Measurements from ENCODE around the gene LTV1.
A peak's percentile ranks its signal among the peaks of the same experiment; 100 is the strongest.
"Not testable (repeated sequence)": the region's sequence is repeated elsewhere in the genome, so short reads cannot be mapped to it uniquely, and the experiment has no call there.

The LTV1 gene, protein sequence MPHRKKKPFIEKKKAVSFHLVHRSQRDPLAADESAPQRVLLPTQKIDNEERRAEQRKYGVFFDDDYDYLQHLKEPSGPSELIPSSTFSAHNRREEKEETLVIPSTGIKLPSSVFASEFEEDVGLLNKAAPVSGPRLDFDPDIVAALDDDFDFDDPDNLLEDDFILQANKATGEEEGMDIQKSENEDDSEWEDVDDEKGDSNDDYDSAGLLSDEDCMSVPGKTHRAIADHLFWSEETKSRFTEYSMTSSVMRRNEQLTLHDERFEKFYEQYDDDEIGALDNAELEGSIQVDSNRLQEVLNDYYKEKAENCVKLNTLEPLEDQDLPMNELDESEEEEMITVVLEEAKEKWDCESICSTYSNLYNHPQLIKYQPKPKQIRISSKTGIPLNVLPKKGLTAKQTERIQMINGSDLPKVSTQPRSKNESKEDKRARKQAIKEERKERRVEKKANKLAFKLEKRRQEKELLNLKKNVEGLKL

DNA sequence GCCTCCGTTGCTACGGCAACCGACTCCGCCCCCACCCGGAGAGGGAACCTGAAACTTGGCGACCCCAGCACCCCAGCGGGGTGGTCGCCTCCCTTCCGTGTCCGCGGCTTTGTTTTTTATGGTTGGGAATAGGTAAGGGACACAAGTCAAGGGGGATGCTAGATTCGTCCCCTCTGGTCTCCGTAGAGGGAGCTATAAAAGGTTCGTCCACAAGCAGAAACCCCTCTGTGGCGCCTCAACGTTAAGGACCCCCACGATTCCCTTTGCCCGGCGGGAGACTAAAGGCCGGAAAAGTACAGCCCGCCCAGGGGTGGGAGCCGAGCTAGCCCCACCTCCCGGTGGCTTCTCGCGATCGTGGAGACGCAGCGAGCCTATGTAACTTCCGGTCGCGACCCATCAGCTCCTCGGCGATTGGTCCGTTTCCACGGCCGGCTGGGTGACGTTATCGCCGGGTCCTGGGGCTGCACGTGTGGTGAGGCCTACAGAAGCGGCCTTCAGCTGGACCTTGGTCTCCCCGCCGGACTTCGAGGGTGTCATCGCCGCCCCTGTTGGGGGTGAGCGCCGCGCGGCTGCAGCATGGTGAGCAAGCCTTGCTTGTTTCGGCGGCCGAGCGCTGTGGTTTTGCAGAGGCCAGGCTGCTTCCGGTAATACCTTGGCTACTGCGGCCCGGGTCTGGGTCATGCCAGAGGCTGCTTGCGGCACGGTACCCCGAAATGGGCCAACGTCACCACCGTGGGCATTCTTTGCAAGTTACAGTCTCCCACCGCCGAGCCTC lies at the start of gene LTV1:
Gene LTV1 (plus strand): TSS at position 437 of the 775 bp plus-strand sequence. CDS start 140 bp downstream, at position 577.
- peak; percentile 90 to 91 for DNase-seq (ENCODE audit: low read depth in 2 of 2)

DNA sequence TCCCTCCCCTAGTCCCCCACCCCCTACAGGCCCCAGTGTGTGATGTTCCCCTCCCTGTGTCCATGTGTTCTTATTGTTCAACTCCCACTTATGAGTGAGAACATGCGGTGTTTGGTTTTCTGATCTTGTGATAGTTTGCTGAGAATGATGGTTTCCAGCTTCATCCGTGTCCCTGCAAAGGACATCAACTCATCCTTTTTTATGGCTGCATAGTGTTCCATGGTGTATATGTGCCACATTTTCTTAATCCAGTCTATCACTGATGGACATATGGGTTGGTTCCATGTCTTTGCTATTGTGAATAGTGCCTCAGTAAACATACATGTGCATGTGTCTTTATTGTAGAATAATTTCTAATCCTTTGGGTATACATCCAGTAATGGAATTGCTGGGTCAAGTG lies 46.6 kb upstream of the LTV1 start:
- not testable (repeated sequence) for DNase-seq (ENCODE audit: low read depth in 2 of 2)

DNA sequence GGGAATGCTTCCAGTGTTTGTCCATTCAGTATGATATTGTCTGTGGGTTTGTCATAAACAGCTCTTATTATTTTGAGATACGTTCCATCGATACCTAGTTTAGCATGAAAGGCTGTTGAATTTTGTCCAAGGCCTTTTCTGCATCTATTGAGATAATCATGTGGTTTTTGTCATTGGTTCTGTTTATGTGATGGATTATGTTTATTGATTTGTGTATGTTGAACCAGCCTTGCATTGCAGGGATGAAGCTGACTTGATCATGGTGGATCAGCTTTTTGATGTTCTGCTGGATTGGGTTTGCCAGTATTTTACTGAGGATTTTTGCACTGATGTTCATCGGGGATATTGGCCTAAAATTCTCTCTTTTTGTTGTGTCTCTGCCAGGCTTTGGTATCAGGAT lies 44.7 kb upstream of the LTV1 start:
- not testable (repeated sequence) for DNase-seq (ENCODE audit: low read depth in 2 of 2)

DNA sequence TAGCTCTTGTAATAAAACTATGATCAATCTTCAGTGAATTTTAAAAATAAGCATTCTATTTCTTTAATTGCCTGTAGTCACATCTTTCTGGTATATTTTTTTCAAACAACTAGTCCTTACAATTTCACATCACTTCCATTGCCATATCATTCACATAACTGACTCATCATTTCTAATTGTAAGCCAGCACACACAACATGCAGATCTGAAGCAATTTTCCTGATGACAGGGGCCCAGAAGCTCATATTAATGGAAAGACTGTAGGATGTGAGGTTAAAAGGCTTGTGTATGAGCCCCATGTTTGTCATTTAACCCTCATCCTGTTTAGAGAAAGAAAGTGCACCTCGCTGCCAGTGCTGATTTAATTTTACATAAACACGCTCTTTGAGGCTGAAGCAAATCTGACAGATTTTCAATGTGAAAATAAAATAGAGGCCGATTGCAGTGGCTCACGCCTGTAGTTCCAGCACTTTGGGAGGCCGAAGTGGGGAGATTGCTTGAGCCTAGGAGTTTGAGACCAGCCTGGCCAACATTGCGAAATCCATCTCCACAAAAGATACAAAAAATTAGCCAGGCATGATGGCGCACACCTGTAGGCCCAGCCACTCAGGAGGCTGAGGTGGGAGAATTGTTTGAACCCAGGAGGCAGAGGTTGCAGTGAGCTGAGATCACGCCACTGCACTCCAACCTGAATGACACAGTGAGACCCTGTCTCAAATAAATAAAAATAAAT lies 40.1 kb upstream of the LTV1 start:
- no peak for DNase-seq (ENCODE audit: low read depth in 2 of 2)

DNA sequence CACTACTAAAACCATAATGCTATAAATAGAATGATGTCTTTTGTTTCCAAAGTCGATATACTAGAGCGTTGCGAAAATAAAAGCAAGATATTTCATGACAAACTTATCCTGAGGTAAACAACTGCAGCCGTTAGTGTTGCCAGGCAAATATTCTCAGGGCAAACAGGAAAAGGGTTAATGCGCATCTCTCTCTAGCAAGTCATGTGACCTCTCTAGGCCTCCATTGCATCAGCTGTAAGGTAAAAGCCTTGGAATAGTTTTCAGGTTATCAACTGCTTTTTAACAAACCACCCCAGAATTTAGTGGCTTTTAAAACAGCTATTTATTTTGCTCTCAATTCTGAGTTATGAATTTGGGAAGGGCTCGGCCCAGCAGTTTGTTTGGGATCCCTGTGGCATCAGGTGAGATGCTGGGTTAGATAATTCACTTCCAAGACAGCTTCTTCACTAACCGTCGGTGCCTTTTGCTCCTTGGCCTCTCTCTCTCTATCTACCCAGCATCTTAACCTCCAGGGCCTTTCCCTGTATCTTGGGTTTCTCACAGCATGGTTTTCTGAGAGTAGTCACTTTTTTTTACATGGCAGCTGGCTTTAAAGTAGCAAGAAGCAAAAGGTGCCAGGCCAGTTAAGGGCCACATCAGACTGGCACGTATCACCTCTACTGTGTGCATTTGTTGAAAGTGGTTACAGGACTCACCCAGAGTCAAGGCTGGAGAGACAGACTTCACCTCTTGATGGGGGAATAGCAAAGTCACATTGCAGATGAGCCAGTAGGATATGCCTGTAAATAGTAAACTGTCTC lies 39.2 kb upstream of the LTV1 start:
- no peak for DNase-seq (ENCODE audit: low read depth in 2 of 2)

DNA sequence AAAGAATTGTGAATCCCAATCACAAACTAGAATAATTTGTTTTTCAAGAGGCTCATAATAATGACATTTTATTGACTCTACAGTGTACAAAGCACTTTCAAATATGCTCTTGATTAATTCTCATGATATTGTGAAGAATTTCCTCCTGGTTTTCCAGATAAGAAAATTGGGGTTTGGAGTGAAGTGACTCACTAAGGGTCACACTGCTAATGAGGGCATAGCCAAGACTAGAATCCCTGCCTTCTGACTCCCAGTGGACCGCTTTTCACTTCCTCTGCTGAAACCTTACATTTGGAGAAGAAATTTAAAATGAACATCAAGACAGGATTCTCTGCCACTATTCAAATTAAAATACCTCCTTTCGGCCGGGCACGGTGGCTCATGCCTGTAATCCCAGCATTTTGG lies 38.3 kb upstream of the LTV1 start:
- no peak for DNase-seq (ENCODE audit: low read depth in 2 of 2)

DNA sequence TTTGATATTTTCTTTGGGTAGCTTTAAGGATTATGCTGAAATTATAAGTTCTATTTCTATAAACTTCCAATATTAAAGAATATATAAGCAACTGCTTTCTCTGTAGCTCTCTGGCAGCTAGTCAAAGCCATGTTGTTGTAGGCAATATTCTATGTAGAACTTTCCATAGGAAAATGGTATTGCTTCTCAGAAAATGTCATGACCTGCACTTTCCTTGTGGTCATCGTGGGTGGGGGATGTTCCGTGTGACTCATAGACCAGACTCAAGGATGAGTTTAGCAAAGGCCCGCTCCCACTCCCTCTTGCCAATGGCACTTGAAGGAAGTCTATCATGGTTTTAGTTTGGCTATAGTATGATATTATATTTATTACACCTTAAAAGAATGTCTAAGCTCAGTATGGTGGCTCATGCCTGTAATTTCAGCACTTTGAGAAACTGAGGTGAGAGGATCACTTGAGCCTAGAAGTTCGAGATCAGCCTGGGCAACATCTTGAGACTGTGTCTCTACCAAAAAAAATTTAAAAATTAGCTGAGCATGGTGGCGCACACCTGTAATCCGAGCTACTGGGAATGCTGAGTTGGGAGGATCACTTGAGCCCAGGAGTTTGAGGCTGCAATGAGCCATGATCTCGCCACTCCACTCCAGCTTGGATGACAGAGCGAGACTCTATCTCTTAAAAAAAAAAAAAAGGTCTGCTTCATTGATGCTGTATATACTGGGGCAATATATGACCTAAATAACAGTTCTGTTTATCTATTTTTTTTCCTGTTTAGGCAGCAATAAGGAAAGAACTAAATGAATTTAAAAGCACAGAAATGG lies 36.6 kb upstream of the LTV1 start:
- DNase-seq (ENCODE audit: low read depth in 2 of 2), result peak; percentile 74 to 77

DNA sequence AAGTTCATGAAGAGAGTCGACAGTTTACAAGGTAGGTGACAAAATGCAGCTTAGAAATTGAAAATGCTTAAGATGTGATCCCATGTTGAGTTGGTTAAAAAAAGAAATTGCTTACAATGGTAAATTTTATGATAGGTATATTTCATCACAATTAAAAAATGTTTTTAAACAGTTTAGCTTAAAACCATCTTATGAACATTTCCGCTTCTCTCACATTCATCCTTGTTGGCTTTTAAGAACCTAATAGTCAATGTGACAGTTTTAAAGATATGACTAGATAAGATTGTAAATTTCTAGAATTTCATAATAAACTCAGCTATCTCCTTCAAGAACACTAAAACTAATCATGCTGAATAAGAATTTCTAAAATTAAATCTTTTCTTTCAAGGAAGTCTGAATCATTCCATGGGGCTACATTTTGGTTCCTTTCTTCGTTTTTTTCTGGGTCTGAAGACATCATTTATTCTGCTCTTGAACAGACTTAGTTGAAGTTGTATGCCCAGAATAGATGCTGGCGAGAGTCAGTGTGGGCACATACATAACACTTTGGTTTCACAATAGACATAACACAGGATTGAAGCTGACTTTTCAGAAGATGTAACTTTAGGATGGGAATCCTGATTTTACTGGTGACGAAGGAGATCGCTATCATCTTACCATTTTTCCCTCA lies 35.9 kb upstream of the LTV1 start:
- no peak for DNase-seq (ENCODE audit: low read depth in 2 of 2)

DNA sequence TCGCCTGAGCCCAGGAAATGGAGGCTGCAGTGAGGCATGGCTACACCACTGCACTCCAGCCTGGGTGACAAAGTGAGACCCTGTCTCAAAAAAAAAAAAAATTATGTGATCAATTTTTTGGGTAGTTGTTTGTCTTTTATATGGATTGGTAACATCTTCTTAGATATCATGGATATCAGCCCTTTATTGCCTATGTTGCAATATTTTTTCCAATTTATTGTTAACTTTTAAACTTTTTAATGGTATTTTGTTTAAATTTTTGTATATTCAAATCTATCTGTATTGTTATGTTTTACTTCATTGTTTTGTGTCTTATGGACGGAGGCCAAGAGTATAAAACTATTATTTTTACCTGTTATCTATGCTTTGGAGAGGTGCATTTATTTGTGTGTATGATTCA lies 32.4 kb upstream of the LTV1 start:
- DNase-seq (ENCODE audit: low read depth in 2 of 2), result no peak

DNA sequence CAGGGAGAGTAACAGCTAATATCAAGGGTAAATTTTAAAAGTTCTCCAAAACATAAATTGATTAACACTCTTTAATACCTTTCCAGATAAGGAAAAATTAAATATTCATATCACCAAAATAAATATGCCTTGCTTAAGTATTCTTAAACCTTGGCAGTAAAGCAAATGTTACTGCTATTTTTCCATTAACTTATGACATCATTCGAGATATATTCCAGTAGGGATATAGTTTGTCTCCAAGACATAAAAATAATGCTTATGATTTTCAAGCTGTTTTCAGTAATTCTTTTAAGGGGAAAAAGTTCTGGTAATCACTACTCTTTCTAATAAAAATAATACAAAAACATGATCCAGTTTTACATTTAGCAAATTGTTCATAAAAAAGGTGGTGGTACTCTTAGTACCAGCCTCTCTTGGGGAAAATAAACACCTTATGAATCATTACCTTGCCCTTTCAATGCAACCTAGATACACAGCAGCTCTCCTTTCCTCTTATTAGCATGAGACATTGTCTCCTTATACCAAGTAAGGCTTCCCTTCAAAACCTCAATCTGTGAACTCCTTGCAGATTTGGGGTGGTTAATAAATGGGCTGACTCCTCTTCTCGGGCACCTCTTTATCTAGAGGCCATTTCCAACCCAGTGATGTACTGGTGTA lies 31.5 kb upstream of the LTV1 start:
- no peak for DNase-seq (ENCODE audit: low read depth in 2 of 2)

DNA sequence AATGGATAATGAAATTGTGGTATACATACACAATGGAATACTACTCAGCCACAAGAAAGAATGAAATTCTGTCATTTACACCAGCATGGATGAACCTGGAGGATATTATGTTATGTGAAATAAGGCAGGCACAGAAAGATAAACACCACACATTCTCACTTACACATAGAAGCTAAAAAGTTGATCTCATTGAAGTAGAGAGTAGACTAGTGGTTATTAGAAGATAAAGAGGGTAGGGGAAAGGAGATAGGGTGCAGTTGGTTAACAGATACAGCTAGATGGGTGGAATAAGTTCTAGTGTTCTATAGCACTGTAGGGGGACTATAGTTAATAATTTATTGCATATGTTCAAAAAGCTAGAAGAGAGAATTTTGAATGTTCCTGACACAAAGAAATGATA lies 25.5 kb upstream of the LTV1 start:
- DNase-seq (ENCODE audit: low read depth in 2 of 2), result no peak

DNA sequence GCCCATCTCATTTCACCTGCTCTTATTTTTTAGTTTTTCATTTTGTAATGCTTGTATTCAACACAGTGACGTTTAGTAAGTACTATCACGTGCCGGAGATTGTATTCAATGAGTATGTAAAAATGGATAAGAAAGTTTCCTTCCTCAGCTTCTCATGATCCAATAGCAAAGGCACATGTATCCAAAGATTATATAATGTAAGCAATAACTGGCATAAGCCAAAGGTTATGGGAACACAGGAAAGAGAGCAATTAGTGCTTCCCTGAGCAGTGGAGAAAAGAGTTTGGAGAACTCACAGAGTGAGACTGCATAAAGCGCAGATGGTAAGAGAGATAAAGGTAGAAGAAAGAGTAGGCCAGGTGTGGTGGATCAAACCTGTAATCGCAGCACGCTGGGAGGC lies 21.8 kb upstream of the LTV1 start:
- no peak for DNase-seq (ENCODE audit: low read depth in 2 of 2)

DNA sequence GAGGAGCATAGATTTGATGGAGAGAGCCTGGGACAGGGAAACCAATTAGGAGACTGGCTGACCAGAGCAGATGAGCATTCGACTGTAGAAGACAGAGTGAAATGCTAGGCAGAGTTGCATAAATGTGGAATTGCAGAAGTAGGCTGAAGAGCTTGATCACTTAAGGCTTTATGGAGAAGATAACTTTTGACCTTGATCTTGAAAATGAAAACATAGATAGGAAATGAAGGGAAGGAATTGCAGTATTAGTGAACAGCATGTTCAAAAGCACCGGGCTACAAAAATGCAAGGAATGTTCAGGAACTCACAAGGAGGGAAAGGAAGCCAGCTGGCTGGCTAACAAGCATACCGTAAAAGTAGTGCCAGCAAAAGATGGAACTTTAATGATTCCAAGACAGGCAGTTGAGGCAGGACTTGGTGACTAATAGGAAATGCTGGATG lies 20.5 kb upstream of the LTV1 start:
- no peak for DNase-seq (ENCODE audit: low read depth in 2 of 2)

DNA sequence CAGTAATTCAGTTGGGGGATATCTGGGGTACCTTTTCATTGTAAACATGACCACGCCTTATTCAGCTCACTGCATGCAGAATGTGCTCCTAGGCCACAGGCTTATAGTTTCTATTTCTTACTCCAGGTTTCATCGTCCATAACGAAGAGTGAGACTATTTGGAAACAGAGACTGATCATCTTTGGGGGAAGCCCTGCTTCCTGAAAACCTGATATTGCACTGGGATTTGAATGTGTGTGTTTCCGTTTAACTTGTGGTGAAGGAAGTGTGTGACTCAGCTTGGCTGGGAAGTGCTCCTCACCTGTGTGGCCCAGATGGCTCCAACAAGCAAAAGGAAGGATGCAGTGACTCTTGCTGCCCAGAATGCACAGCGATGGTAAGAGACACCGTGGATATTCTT lies 19.6 kb upstream of the LTV1 start:
- DNase-seq (ENCODE audit: low read depth in 2 of 2), result no peak

DNA sequence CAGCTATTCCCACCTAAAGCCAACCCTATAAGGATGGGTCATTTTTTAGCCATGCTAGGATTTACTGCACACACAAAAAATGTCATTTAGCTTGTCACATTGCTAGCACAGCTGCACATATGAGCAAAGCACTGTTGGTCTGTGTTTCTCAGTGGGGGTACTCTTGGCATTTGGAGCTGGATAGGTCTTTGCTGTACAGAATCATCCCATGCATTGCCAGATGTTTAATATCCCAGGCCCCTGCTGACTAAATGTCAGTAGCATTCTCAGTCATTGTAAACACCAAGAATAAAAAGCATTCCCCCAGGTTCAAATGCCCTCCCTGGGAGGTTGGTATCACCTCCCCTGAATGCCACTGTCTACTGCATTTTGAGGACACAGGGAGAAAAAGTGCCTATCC lies 14.6 kb upstream of the LTV1 start:
- no peak for DNase-seq (ENCODE audit: low read depth in 2 of 2)

DNA sequence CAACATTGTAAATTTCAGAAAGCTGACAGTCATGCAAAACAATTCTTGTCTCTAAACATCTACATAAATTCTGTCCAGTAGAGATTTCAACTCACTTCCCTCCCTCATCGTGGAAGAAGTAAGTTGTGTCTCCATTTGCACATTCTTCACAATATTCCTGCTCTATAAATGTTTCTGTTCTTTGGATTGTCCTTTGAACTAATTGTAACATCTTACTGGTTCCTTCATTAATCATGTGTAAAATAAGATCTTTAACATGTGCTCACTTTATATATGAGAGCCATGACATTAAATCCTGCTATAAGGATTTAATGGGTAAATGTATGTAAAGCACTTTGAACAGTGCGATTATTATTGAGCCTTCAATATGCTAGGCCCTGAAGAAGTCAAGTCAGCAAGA lies 7.0 kb upstream of the LTV1 start:
- no peak for DNase-seq (ENCODE audit: low read depth in 2 of 2)

DNA sequence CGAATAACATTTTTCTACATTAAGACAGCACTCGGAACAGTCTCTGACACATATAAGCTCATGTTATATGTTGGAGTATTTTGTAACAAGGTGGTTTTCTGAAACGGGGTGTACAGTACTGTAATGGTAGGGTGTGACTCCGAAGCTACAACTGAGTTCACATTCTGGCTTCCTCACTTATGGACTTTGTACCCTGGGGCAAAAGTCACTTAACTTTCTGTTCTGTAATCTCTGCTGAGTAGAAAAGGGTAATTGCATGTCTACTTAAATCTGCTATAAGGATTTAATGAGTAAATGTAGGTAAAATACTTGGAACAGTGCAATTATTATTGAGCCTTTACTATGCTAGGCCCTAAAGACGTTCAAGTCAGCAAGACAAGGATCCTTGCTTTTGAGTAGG lies 4.7 kb upstream of the LTV1 start:
- DNase-seq (ENCODE audit: low read depth in 2 of 2), result no peak

DNA sequence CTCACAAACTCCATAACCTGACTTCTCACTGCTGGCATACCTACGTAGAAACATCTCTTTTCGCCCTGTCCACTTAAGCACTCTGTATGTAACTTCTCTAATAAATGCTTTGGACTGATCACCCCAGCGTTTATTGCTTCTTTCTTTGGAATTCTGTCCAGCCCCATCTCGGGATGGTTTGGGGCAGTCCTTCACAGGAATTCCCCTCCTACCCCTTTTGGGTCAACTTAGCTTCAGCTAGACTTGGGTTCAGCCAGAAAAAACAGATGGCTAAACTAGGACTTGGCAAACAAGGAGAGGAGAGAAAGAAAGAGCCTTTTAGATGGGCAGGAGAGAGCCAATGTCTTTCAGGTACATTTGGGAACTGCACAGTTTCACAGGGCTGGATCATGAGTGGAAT lies 3.9 kb upstream of the LTV1 start:
- no peak for DNase-seq (ENCODE audit: low read depth in 2 of 2)

DNA sequence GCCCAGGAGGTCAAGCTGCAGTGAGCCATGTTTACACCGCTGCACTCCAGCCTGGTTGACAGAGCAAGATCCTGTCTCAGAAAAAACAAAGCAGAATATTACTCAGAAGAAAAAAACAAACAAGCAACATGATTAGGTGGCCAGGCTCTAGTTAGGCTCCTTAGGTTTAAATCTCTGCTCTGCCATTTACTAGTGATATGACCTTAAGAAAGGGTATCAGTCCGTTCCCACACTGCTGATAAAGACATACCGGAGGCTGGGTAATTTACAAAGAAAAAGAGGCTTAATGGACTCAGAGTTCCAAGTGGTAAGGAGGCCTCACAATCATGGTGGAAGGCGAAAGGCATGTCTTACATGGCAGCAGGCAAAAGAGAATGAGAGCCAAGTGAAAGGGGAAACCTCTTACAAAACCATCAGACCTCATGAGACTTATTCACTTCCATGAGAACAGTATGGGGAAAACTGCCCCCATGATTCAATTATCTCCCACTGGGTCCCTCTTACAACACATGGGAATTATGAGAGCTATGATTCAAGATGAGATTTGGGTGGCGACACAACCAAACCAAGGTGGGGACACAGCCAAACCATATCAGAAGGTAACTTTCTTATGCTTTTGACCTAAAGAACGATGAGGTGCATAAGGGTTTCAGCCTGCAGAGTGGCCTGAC lies 2.4 kb upstream of the LTV1 start:
- no peak for DNase-seq (ENCODE audit: low read depth in 2 of 2)
